Lower leg skin (tissue), 3 donors: ENCODE data around the gene PDXDC1.
"Not testable (repeated sequence)": the region's sequence is repeated elsewhere in the genome, so short reads cannot be mapped to it uniquely, and the experiment has no call there.

Experiments used
- POLR2A ChIP-seq, 2 donors: fragments of 450-650 bp; IDR thresholded peaks; one replicate each; pipeline ENCODE4 v1.6.1; 2016 to 2017; ENCODE audit warnings: antibody characterized with exemption in 2 of 2, mild to moderate bottlenecking in 1 of 2, moderate library complexity in 1 of 2
- TF ChIP-seq, protein P1 (sequence below), 3 donors: fragments of 450-650 bp; IDR thresholded peaks; one replicate each; pipeline ENCODE4 v1.5.1; 2016; ENCODE audit warnings: antibody characterized with exemption in 3 of 3, mild to moderate bottlenecking in 3 of 3, moderate library complexity in 2 of 3

DNA sequence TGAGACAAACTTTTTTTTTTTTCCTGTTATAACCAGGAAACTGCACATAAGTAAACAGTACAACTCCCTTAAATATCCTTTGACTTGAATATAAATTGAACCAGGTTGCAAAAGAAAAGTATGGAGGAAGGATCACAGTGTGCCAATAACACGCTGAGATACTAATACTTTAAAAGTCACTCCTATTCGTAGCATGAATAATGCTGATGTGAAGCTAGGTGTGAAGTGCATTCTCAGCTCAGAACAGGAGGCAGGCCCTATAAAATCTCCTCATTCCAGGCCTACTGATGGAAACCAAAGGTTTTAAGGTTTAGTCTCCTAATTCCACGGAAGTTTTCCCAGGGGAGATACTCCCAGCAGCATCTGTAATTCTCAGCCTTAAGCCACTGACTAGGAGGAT lies 25.0 kb downstream of the PDXDC1 start:
- TF ChIP-seq POLR2A (IDR thresholded peaks at IDR 0.05) = not testable (repeated sequence)
- TF ChIP-seq, protein P1, sequence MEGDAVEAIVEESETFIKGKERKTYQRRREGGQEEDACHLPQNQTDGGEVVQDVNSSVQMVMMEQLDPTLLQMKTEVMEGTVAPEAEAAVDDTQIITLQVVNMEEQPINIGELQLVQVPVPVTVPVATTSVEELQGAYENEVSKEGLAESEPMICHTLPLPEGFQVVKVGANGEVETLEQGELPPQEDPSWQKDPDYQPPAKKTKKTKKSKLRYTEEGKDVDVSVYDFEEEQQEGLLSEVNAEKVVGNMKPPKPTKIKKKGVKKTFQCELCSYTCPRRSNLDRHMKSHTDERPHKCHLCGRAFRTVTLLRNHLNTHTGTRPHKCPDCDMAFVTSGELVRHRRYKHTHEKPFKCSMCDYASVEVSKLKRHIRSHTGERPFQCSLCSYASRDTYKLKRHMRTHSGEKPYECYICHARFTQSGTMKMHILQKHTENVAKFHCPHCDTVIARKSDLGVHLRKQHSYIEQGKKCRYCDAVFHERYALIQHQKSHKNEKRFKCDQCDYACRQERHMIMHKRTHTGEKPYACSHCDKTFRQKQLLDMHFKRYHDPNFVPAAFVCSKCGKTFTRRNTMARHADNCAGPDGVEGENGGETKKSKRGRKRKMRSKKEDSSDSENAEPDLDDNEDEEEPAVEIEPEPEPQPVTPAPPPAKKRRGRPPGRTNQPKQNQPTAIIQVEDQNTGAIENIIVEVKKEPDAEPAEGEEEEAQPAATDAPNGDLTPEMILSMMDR (IDR thresholded peaks at IDR 0.05) = not testable (repeated sequence)
